ENCODE measurements around the gene TRPC1.

DNA sequence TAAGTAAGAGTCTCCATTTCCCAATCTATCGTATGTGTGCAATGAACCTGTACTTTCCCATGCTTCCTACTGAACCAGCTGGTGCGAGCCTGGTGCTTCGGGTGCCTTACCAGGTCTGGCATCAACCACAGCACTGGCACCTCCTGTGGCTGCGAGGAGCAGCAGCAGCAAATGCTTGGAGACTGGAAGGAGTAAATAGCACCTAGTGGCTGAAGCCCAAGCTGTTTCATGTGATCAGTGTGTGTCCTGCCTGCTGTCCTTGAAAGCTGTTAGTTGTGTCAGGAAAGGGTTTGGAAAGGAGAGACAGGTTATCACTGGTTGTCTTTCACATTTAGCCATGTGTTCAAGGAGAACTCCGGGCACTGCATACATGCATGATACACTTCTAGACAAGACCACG is 133.2 kb downstream of the TRPC1 start:
- TF ChIP-seq EZH2 (IDR thresholded peaks at IDR 0.05; ENCODE audit: low read length): no peak
- TF ChIP-seq, protein P1, sequence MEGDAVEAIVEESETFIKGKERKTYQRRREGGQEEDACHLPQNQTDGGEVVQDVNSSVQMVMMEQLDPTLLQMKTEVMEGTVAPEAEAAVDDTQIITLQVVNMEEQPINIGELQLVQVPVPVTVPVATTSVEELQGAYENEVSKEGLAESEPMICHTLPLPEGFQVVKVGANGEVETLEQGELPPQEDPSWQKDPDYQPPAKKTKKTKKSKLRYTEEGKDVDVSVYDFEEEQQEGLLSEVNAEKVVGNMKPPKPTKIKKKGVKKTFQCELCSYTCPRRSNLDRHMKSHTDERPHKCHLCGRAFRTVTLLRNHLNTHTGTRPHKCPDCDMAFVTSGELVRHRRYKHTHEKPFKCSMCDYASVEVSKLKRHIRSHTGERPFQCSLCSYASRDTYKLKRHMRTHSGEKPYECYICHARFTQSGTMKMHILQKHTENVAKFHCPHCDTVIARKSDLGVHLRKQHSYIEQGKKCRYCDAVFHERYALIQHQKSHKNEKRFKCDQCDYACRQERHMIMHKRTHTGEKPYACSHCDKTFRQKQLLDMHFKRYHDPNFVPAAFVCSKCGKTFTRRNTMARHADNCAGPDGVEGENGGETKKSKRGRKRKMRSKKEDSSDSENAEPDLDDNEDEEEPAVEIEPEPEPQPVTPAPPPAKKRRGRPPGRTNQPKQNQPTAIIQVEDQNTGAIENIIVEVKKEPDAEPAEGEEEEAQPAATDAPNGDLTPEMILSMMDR (optimal IDR thresholded peaks at IDR 0.05 in 1 of 3, IDR thresholded peaks at IDR 0.05 in 1 of 3, conservative IDR thresholded peaks at IDR 0.05 in 1 of 3; ENCODE audit: extremely low read depth in 1 of 3, insufficient read depth in 2 of 3, low read length in 3 of 3): peak; percentile 65 to 79 (median 76)

Data from keratinocyte (primary cell).